PC-9 (cell line): ENCODE results near the gene RB1.

ENCODE experiments used
- EZH2 ChIP-seq: fragments of 200-600 bp; sonication (generic); IDR thresholded peaks from 2 replicates; pipeline ENCODE4 v1.8.0; 2017; ENCODE audit warnings: antibody characterized with exemption, low read depth
- TF ChIP-seq, protein P1 (sequence below): fragments of 200-600 bp; sonication (generic); conservative IDR thresholded peaks from 2 replicates; pipeline ENCODE4 v1.6.1; 2017; ENCODE audit warnings: mixed run types, antibody characterized with exemption, mild to moderate bottlenecking, moderate library complexity

DNA sequence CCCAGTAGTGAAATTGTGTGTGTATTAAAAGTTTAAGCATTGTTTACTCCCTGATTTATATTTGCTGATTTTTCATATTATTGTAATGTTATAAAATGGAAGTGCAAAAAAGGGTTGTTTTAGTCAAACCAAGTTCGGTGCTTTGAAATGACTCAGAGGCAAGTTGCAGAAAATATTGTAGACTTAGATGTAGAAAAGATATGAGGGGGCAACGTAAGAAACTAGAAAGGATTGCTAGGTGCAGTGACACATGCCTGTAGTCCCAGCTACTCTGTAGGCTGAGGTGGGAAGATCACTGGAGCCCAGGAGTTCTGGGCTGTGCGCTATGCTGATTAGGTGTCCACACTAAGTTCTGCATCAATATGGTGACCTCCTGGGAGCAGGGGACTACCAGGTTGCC, 125.5 kb downstream of the RB1 start:
- TF ChIP-seq, protein P1, sequence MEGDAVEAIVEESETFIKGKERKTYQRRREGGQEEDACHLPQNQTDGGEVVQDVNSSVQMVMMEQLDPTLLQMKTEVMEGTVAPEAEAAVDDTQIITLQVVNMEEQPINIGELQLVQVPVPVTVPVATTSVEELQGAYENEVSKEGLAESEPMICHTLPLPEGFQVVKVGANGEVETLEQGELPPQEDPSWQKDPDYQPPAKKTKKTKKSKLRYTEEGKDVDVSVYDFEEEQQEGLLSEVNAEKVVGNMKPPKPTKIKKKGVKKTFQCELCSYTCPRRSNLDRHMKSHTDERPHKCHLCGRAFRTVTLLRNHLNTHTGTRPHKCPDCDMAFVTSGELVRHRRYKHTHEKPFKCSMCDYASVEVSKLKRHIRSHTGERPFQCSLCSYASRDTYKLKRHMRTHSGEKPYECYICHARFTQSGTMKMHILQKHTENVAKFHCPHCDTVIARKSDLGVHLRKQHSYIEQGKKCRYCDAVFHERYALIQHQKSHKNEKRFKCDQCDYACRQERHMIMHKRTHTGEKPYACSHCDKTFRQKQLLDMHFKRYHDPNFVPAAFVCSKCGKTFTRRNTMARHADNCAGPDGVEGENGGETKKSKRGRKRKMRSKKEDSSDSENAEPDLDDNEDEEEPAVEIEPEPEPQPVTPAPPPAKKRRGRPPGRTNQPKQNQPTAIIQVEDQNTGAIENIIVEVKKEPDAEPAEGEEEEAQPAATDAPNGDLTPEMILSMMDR, result no peak
- TF ChIP-seq EZH2, result no peak
